Activated CD8-positive, alpha-beta memory T cell treated with anti-CD3 and anti-CD28 coated beads, Interleukin-2, amount 50 U/mL, for 24 hours (primary cell): ENCODE measurements around the gene SLAMF9.

Experiments used
- DNase-seq: peaks from one replicate; pipeline ENCODE4 v3.0.0-alpha.2; 2020; ENCODE audit errors: extremely low read depth

The SLAMF9 gene

GRCh38 chr1:159977364-159978106 lies 23.5 kb upstream of the SLAMF9 start:
- DNase-seq, result no peak

- no peak for DNase-seq
These were observed 20.4 kb upstream of the SLAMF9 start for GRCh38 chr1:159974350-159974965.

DNA sequence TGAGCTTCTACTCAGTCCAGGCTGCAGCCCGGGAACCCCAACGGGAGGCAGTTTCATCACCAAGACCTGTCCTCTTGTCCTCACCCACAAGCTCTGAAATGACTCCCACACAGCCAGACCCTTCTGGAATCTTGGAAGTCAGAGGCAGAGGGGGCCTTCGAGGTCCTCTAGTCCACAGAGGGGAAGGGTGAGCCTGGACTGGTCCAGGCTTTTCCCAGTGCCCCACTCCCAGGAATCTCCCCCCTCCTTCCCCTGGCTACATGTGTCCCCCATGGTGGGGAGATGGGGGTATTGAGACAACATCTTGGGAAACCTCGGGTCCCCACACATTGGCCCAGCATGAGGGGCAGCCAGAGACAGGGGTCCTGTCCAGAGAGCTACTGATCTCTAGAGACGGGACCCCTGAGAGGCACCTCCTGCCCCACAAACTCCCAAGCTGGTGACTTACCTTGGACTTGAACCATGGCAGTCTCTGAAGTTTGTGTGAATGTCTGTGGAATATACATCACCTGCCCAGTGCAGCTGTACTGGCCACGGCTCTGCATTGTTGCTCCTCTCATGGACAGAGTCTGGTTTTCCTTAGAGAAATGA lies 19.4 kb upstream of the SLAMF9 start:
- no peak for DNase-seq

- no peak for DNase-seq
These were observed 18.6 kb upstream of the SLAMF9 start for GRCh38 chr1:159972443-159973205.

GRCh38 chr1:159970932-159971342 lies 16.9 kb upstream of the SLAMF9 start:
- DNase-seq, result no peak

- no peak for DNase-seq
These were observed 14.9 kb upstream of the SLAMF9 start for GRCh38 chr1:159968901-159969300.

GRCh38 chr1:159965263-159965662 lies 11.2 kb upstream of the SLAMF9 start:
- DNase-seq, result no peak

- no peak for DNase-seq
These were observed 10.1 kb upstream of the SLAMF9 start for GRCh38 chr1:159964144-159964543.

- DNase-seq, result no peak
These were observed 8.1 kb upstream of the SLAMF9 start for GRCh38 chr1:159962176-159962575.

GRCh38 chr1:159961636-159962035 lies 7.6 kb upstream of the SLAMF9 start:
- no peak for DNase-seq

- DNase-seq, result no peak
These were observed 6.8 kb upstream of the SLAMF9 start for GRCh38 chr1:159960721-159961381.

DNA sequence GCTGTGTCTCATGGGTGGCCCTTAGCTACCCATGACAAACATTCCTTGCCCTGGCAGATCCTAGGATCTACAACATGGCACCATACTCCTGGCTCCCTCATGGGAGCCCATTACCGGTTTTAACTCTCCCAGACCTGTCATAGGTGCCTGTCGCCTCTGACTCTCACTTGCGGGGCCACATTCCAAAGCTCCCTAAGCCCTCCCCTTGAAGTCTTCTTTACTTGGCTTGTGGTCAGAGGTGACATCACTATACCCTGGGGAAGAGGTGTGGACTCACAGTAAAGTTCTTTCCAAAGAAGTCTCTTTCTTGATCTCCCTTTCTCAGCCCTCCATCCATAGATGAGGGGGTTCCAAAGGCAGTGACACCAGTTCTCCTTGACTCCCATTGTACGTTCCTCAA lies 5.4 kb upstream of the SLAMF9 start:
- no peak for DNase-seq

DNA sequence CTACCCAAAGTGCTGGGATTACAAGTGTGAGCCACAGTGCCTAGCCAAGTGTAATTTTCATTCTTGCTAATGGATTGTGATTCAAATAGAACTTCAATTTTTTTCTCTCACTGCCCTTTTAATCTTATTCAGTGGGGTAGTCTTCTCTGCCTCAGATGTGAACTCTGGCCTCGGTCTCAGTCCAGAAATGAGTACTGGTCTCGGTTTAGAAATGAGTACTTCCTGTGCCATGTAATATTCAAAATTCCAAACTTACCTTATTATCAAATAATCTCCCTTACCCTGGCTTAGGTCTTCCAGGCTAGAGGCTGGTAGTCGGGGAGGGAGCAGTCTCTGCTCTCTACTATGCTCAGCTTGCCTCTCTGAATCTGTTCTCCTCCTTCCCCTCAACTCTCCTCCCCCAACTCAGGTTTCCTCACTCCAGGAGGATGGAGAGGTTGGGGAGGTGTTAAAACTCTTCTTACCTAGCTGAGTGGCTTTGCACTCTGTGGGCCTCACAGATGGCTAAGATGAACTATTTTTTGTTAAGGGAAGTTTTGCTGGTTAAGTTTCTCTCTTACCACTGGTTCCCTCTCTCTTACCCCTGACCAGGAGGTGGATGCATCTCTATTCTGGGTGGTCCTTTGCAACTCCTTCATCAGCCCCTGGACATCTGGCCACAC lies 4.8 kb upstream of the SLAMF9 start:
- DNase-seq, result no peak

DNA sequence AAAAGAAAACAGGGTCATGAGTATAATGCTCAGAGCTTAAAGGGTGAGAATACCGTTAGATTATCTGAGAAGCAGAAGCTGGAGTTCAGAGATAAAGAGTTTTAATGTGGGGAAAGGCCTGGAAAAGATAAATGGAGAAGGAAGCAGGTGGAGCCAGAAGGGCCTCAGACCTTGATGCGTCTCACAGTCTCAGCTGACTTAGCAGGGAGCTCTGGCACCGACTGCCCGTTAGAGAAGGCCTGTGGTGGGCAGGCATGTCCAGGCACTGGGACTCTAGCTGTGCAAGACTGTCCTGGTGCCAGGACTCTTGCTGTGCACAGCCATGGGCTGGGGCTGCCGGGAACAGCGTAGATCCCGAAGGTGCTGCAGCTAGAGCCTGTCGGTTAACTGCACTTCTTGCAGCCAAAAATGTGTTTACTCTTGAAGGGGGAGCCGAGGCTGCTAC lies 3.8 kb upstream of the SLAMF9 start:
- no peak for DNase-seq

DNA sequence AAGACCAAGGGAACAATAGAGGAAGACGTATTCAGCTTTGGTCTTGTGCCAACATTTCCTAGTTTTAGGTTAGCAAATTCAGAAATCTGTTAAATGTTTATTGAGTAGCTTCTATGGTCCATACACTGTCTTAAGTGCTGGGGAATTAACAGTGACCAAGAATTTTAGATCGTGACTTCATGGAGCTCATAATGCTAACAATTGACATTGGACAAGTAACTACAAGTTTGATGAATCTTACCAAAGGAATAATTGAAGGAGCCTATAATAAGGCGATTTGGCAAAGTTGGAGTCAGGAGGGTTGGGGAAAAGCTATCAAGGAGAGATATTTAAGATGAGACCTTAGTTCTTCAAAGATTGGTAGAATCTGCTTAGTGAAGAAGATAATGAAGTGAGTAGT lies 1.4 kb upstream of the SLAMF9 start:
- no peak for DNase-seq

- no peak for DNase-seq
These were observed 1.1 kb downstream of the SLAMF9 start for GRCh38 chr1:159952932-159953331.

- no peak for DNase-seq
These were observed 2.5 kb downstream of the SLAMF9 start for GRCh38 chr1:159951551-159951950.

DNA sequence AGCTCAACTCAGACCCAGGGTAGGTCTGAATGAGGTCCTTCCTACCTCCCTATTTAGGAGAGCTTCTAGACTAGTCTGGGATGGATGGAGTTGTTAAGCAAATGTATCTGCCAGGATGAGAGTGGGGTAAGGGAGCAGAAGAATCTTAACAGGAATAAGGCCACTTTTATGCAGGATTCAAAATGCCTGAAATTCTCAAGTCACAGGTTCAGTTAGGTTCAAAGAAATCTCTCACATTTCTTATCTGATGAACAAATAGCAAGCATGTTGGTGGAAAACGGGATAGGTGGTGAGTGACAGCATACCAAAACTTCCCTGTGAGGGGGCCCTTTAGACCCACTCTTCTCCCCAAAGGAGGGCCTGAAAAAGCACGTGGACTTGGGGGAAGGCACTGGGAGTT lies 3.0 kb downstream of the SLAMF9 start:
- no peak for DNase-seq

DNA sequence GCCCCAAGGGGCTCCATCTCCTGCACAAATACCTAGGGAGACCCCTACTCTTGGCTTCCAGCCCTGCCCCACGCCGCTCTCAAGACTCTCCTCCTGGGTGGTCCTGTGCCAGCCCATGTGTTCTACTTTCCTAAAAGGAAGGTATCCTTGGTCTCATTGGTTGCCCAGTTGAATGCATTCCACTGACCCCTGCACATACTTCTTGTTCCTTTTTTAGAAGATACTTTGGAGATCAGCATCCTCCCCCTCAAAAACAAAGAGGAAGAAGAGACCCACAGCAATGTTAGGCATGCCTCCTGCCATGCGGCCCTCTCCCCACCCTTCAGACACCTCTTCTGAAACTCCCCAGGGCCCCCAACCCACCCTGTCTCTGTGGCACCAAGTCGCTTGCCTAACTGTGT lies 4.1 kb downstream of the SLAMF9 start:
- no peak for DNase-seq

DNA sequence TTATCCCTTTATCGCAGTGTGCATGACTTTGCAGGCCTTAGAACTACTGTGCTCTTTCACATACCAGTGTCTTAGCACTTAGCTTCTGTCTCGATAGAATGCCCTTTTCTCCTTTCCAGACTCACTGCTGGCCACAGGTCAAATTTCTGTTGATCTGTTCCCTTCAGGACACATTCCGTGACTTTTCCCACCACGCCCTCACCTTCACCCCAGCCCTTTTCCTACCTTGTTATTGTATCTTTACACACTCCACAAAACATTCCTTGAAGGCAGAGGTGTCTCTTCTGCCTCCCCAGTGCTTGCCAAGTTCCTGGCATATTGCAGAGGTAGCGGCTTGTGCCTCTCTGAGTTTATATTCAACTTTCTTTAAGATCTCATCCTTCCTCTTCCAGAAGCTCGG lies 4.9 kb downstream of the SLAMF9 start:
- no peak for DNase-seq

- no peak for DNase-seq
These were observed 6.1 kb downstream of the SLAMF9 start for GRCh38 chr1:159947942-159948341.
